GM18519 (cell line): Measurements from ENCODE around the gene TUBB4B.
A peak's percentile ranks its signal among the peaks of the same experiment; 100 is the strongest.

ENCODE experiments used
- ATAC-seq: cut with Tn5 transposase; IDR thresholded peaks from one replicate; pipeline ENCODE4 v1.9.1; 2021; ENCODE audit warnings: mild to moderate bottlenecking, moderate library complexity; ENCODE audit not compliant: unreplicated experiment, low FRiP score

Gene TUBB4B

GRCh38 chr9:137240841-137241489 is at the start of gene TUBB4B:
TSS of gene TUBB4B (plus strand) at chr9:137241287. CDS start at chr9:137241361, 74 bp downstream.
- peak; percentile 69 for ATAC-seq

DNA sequence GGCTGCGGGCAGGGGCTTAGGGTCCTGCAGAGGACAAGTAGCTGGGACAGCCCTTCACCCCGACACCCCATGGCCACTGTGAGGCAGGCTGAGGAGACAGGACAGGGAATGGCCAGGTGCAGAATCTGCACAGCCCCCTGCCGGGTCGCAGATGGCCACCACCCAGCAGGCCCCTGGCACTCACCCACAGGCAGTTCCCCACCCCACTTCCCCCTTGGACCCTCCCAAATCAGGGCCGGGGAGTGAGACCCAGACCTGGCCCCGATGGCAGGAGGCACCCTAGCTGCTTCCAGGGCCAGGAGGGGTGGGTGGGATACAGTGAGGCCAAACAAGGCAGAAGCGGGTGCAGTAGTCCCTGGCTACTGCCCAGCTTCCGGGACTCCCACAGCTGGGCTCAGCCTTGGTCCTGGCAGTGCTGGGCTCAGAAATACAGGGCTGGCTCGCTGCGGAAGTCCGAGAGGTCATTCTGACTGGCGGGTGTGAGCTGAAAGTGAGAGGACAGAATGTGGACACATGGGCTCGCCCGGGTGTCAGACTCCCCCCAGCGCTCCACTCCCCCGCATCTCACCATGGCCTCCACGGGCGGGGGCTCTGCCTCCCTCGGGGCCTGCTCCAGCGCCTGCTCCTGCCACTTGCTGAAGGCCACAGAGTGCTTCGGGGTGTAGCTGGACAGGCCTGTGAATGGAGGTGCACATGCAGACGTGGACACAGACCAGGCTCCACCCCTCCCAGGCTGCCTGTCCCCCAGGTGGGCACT is 49.2 kb upstream of the TUBB4B start:
- ATAC-seq: no peak

DNA sequence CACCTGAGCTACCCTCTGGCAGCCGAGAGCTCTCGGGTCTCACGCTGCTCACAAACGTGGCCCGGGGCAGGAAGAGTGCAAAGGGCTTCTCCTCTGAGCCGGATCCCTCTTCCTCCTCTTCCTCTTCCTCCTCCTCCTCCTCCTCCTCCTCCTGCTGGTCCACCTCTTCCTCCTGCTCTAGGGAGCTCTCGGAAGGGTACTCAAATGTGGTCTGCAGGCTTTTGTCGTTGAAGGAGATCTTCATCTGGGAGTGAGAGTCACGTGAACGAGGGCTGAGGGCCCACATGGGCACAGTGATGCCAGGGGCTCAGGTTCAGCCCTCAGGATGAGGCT is 48.7 kb upstream of the TUBB4B start:
- ATAC-seq: no peak

- ATAC-seq: no peak
Measured at GRCh38 chr9:137192859-137193258, 48.2 kb upstream of the TUBB4B start.

DNA sequence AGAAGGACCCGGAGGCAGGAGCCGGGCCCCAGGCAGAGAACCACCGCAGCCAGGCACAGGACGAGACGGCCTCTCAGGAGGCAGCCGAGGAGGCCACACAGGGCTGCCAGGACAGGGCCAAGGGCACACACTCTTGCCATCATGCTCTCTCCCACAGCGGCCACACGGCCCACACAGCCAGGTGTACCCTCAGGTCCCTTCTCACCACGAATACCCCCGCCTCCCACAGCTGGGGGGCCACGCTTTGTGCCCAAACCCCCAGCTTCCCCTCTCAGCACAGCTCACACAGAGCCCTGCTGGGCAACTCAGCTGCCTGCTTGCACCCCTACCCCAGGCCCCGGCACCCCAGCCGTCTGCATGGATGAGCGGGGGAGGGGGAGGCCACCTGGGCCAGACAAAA is 47.3 kb upstream of the TUBB4B start:
- ATAC-seq: no peak

DNA sequence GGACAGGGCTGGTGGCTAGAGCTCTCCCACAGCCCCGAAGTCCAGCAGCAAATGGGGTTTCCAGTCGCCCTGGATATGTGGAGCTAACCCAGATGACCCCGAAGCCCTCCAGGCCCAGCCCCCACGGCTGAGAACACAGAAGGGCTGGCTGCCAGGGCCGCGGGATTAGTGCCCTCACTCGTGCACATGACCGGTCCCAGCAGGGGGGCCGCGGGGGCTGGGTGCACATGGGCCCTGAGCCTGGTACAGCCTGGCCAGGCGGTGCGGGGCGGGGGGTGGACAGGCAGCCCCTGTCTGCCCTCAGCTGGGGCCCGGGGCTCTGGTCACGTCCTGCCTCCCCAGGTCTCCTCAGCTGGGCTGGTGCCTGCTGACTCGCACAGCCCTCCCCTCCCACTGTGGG is 46.7 kb upstream of the TUBB4B start:
- no peak for ATAC-seq

GRCh38 chr9:137194909-137195308 is 46.2 kb upstream of the TUBB4B start:
- ATAC-seq: no peak

GRCh38 chr9:137195525-137196220 is 45.4 kb upstream of the TUBB4B start:
- ATAC-seq: no peak

DNA sequence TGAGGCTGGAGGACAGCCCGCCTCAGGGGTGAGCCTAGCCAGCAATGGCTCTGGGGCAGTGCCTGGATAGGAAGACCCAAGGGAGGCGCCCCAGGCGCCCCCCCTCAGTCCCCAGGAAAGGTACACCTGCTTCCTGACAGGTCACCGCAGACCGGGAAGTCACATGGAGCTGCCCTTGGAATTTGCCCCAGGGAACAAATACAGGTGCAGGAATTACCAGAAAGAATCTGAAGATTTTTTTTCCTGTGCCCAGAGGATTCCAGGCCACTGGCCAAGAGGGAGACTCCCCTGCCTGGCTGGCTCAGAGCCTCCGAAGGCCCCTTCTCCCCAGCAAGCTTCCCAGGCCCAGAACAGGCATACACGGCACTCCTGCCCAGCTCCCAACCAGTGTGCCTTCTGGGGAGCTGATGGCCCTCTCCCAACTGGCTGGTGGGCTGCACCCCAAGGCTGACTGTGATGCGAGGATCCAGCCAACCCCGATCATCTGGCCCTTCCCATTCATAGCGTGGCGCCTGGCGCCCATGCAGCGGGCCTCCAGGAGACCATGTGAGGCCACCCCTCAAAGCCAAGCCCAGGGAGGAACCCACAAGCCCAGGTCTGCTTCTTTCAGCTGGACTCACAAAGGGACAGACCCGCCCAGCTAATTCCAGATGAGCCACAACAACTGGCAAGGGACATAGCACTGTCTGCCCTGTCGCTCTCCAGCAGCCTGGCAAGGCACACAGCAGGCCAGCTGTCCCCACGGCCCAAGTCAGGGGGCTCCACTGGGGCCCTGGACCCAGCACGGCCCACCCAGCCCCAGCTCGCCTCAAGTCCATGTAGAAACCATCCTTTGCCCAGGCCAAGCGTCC is 42.8 kb upstream of the TUBB4B start:
- no peak for ATAC-seq

- ATAC-seq: no peak
Measured at GRCh38 chr9:137198902-137199283, 42.2 kb upstream of the TUBB4B start.

GRCh38 chr9:137199411-137200121 is 41.5 kb upstream of the TUBB4B start:
- ATAC-seq: no peak

DNA sequence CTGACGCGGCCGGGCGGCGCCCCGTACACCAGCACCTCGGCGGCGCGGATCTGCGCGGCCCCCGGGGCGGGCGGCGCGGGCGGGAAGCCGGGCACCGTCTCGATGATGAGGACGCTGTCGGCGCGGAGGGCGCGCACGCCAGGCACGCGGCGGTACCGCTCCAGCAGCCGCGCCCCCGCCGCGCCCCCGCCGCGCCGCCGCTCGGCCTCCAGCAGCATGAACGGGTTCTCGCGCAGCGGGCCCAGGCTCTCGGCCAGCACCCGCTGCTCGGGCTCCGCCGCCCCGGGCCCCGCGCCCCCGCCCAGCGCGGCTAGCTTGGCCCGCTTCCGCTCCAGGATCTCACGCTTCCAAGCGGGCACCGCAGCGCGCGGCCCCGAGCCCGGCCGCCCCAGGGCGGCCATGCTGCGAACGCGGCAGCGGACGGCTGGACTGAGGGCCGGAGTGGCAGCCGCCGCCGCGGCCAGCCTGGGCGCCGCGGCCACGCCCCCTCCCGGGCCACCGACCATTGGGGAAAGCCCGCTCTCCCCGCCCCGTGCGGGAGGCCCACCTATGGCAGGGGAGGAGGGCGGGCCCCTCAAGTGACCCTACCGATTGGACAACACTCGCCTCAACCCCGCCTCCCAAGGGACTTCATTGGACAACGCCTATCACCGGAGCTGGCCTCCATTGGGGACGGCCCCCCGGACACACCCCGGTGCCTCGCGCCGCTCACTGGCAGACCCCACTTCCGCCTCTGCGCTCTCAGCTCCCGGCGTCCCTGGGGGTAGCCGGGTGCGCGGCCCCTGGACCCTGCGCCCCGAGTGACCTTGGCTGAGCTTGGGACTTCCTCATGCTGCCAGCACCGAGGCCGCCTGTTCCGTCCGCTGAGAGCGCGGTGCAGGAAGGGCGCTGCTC is 40.5 kb upstream of the TUBB4B start, which contains the start of gene TPRN:
Gene TPRN, minus strand, starts transcription at position 431 of the 894 bp plus-strand sequence. Its CDS starts 30 bp downstream, at position 401.
- ATAC-seq: peak; percentile 73

DNA sequence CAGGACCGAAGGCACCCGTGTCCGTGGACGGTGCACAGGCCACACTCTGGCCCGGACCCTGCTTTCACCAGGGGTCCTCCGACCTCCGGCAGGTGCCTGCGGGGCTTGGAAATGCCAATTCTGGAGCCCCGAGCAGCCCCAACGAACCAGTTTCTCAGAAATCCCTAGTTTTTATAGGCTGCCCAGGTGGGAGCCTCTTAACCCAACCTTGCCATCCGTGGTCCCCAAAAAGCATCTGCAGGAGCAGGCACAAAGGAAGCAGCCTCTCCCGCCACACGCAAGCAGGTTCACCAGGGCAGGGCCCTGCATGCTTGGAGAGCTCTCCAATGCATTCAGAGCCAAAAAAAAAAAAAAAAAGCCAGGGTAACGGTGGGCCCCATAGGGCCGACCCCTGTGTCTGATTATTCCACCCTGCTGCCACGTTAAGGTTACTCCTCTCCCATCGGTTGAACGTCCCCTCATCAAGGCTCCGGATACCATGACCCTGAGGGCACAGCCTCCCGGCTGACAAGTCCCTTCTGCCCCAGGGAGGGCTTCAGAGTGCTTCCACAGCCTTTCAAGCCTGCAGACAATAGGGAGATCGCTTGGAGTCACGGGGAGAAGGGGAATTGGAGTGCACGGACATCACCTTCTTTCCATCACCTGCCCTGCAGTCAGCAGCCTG is 39.8 kb upstream of the TUBB4B start:
- no peak for ATAC-seq

DNA sequence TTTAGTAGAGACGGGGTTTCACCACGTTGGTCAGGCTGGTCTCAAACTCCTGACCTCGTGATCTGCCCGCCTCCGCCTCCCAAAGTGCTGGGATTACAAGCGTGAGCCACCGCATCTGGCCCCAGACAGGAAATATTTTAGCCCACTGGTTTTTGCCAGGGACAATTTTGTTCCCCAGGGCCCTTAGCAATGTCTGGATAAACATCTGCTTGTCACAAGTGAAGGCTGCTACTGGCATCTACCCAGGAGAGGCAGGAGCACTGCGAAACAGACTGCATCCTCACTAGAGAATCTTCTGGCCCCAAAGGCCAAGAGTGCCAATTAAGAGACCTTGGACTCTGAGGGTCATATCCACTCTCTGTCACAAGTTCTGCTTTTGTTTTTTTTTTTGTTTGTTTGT is 38.1 kb upstream of the TUBB4B start:
- no peak for ATAC-seq

DNA sequence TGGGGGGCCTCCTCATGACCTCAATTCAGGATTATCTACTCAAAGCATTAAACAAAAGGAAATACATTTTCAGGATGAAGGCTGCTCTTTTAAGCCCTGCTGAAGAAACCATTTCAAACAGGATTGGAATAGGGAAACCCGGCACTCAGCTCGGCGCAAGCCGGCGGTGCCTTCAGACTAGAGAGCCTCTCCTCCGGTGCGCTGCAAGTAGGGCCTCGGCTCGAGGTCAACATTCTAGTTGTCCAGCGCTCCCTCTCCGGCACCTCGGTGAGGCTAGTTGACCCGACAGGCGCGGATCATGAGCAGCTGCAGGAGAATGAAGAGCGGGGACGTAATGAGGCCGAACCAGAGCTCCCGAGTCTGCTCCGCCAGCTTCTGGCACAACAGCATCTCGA is 36.4 kb upstream of the TUBB4B start:
- no peak for ATAC-seq

DNA sequence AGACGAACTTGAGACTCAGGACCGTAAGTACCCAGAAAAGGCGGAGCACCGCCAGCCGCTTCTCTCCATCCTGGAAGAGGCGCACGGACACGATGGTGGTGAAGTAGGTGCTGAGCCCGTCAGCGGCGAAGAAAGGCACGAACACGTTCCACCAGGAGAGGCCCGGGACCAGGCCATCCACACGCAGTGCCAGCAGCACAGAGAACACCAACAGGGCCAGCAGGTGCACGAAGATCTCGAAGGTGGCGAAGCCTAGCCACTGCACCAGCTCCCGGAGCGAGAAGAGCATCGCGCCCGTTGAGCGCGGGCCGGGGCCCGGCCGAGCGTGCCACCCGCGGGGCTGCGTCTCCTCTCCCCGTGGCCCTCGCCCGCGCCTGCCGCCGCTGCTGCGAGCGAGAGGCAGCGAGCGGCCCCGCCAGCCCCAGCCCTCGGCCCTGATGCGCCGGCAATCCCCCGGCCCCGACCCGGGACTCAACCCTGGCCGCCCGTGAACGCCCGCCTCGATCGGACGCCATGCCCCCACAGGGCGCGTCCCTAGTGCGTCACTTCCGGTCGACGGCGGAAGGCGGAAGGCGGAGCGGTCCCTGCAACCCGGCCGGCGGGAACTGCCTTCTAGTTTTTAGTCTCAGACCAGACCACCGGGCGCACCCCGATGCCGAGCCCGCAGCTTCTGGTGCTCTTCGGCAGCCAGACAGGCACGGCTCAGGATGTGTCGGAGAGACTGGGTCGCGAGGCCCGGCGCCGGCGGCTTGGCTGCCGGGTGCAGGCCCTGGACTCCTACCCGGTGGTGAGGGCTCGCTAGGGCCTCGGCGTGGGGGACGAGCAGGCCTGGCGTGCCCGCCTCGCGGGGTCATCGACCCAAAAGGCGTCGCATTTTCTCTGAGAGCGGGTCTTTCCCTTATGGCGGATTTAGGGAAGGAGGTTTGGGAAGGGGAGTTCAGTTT is 35.7 kb upstream of the TUBB4B start, which contains the start of the genes NDOR1 and TMEM203:
Gene NDOR1, plus strand, starts transcription at position 575 of the 944 bp plus-strand sequence. Its CDS starts 78 bp downstream, at position 653.
Gene TMEM203, minus strand, starts transcription at position 523 of the 944 bp plus-strand sequence. Its CDS starts 234 bp downstream, at position 289.
- ATAC-seq: no peak

GRCh38 chr9:137206602-137207001 is 34.5 kb upstream of the TUBB4B start:
- ATAC-seq: no peak
